M059J (cell line): ENCODE measurements around the gene GTF2H1. TPM values are rescaled to one million over a fixed set of nuclear protein-coding genes. Genes with fewer than 3 reads are reported as not detected.
"Not testable (repeated sequence)": the region's sequence is repeated elsewhere in the genome, so short reads cannot be mapped to it uniquely, and the experiment has no call there.

Experiments used
- DNase-seq: peaks from one replicate; pipeline ENCODE4 v3.0.0-alpha.2; 2012; ENCODE audit warnings: low read depth
- total RNA-seq: library from RNA; depleted of rRNA; stranded (reverse); fragments of >200 nt; shearing (Covaris generic); gene quantifications from 2 replicates; pipeline ENCODE4 v1.2.3, GENCODE V29; 2014

Gene GTF2H1
- total RNA-seq, 1 experiment from 2014 or later = 75.4 TPM

- no peak for DNase-seq
Measured at GRCh38 chr11:18319914-18320313, 2.5 kb upstream of the GTF2H1 start.

- no peak for DNase-seq
Measured at GRCh38 chr11:18320617-18321016, 1.8 kb upstream of the GTF2H1 start.

- no peak for DNase-seq
Measured at GRCh38 chr11:18321578-18321968, 794 bp upstream of the GTF2H1 start.

GRCh38 chr11:18322818-18323570 is 627 bp downstream of the GTF2H1 start:
- peak; percentile 25 for DNase-seq

GRCh38 chr11:18323881-18324280 is 1.5 kb downstream of the GTF2H1 start:
- not testable (repeated sequence) for DNase-seq

GRCh38 chr11:18324381-18324780 is 2.0 kb downstream of the GTF2H1 start:
- DNase-seq = no peak

- peak; percentile 45 for DNase-seq
Measured at GRCh38 chr11:18329196-18329870, 7.0 kb downstream of the GTF2H1 start.

- no peak for DNase-seq
Measured at GRCh38 chr11:18330921-18331320, 8.6 kb downstream of the GTF2H1 start.

GRCh38 chr11:18332302-18332701 is 9.9 kb downstream of the GTF2H1 start:
- DNase-seq = no peak

GRCh38 chr11:18332891-18333290 is 10.5 kb downstream of the GTF2H1 start:
- DNase-seq = no peak

GRCh38 chr11:18347471-18348125 is 25.2 kb downstream of the GTF2H1 start:
- no peak for DNase-seq

- DNase-seq = peak; percentile 23
Measured at GRCh38 chr11:18352581-18352980, 30.2 kb downstream of the GTF2H1 start.

GRCh38 chr11:18358646-18359045 is 36.3 kb downstream of the GTF2H1 start:
- no peak for DNase-seq

- DNase-seq = peak; percentile 15
Measured at GRCh38 chr11:18361154-18361553, 38.8 kb downstream of the GTF2H1 start.

- DNase-seq = no peak
Measured at GRCh38 chr11:18364495-18365073, 42.2 kb downstream of the GTF2H1 start.

GRCh38 chr11:18365741-18366140 is 43.4 kb downstream of the GTF2H1 start:
- DNase-seq = no peak

GRCh38 chr11:18366286-18366685 is 43.9 kb downstream of the GTF2H1 start:
- no peak for DNase-seq

- DNase-seq = peak; percentile 48
Measured at GRCh38 chr11:18367431-18367830, 45.1 kb downstream of the GTF2H1 start.

- peak; percentile 47 for DNase-seq
Measured at GRCh38 chr11:18368221-18368620, 45.9 kb downstream of the GTF2H1 start.

- no peak for DNase-seq
Measured at GRCh38 chr11:18369398-18369797, 47.0 kb downstream of the GTF2H1 start.

- DNase-seq = no peak
Measured at GRCh38 chr11:18371279-18371678, 48.9 kb downstream of the GTF2H1 start.

GRCh38 chr11:18372201-18372600 is 49.8 kb downstream of the GTF2H1 start:
- no peak for DNase-seq
